CD8-positive, alpha-beta memory T cell (primary cell): ENCODE measurements around the gene DIP2A. TPM values are rescaled to one million over a fixed set of nuclear protein-coding genes. Genes with fewer than 3 reads are reported as not detected.
"Not testable (repeated sequence)": the region's sequence is repeated elsewhere in the genome, so short reads cannot be mapped to it uniquely, and the experiment has no call there.

Source experiments
- CTCF ChIA-PET: fragments of 350-600 bp; sonication (Branson Sonifier 250); formaldehyde crosslinking; loops from one replicate; lab custom pipeline; 2021; ENCODE audit warnings: antibody characterized with exemption; lab: Charles Lee
- POLR2A ChIA-PET: fragments of 350-600 bp; sonication (Branson Sonifier 250); formaldehyde crosslinking; loops from one replicate; lab custom pipeline; 2021; ENCODE audit warnings: antibody characterized with exemption; lab: Charles Lee
- DNase-seq, 5 donors: peaks; one replicate each; pipeline versions ENCODE4 v3.0.0 to v3.0.0-alpha.2; 2020 to 2022; ENCODE audit warnings: mixed read lengths in 1 of 5
- H3K27ac ChIP-seq: one replicate; pipeline ENCODE4 v1.7.0; 2013; ENCODE audit warnings: low read depth, mild to moderate bottlenecking, low read length, moderate library complexity
- H3K27me3 ChIP-seq: 2 replicates; pipeline ENCODE4 v1.7.0; 2013; ENCODE audit warnings: low read length, mild to moderate bottlenecking; ENCODE audit not compliant: insufficient read depth, poor library complexity, severe bottlenecking
- H3K36me3 ChIP-seq: 2 replicates; pipeline ENCODE4 v1.7.0; 2013; ENCODE audit warnings: mild to moderate bottlenecking, low read length, moderate library complexity; ENCODE audit not compliant: insufficient read depth
- H3K4me1 ChIP-seq: 2 replicates; pipeline ENCODE4 v1.7.0; 2013; ENCODE audit warnings: mild to moderate bottlenecking, low read length, moderate library complexity; ENCODE audit not compliant: insufficient read depth
- H3K4me3 ChIP-seq: 2 replicates; pipeline ENCODE4 v1.7.0; 2013; ENCODE audit warnings: mild to moderate bottlenecking, low read length
- H3K9me3 ChIP-seq: 2 replicates; pipeline ENCODE4 v1.7.0; 2013; ENCODE audit warnings: mild to moderate bottlenecking, low read length
- H3K27ac Mint-ChIP-seq, 8 donors: one replicate each; pipeline ENCODE4 v1.8.0; 2020 to 2021; ENCODE audit warnings: mixed read lengths in 8 of 8, mild to moderate bottlenecking in 6 of 8, inconsistent platforms in 3 of 8, moderate library complexity in 3 of 8
- H3K27me3 Mint-ChIP-seq, 2 donors: one replicate each; pipeline ENCODE4 v1.8.0; 2020 to 2021; ENCODE audit warnings: mixed read lengths in 2 of 2, mild to moderate bottlenecking in 1 of 2, moderate library complexity in 1 of 2
- H3K36me3 Mint-ChIP-seq, 3 donors: one replicate each; pipeline ENCODE4 v1.8.0; 2020 to 2021; ENCODE audit warnings: mixed read lengths in 3 of 3, inconsistent platforms in 1 of 3, mild to moderate bottlenecking in 1 of 3
- H3K4me1 Mint-ChIP-seq, 3 donors: one replicate each; pipeline ENCODE4 v1.8.0; 2020 to 2021; ENCODE audit warnings: mixed read lengths in 3 of 3, inconsistent platforms in 1 of 3, mild to moderate bottlenecking in 1 of 3
- H3K4me3 Mint-ChIP-seq, 7 donors: one replicate each; pipeline ENCODE4 v1.8.0; 2020 to 2021; ENCODE audit warnings: mixed read lengths in 7 of 7, mild to moderate bottlenecking in 6 of 7, moderate library complexity in 4 of 7, inconsistent platforms in 2 of 7
- H3K9me3 Mint-ChIP-seq, 5 donors: one replicate each; pipeline ENCODE4 v1.8.0; 2020 to 2022; ENCODE audit warnings: mixed read lengths in 5 of 5, mild to moderate bottlenecking in 3 of 5, moderate library complexity in 2 of 5, inconsistent platforms in 1 of 5
- polyA plus RNA-seq: library from polyadenylated mRNA; unstranded; fragments of 300-500 nt; fragmentation: Illumina TruSeq; gene quantifications from one replicate; pipeline ENCODE4 v1.2.3, GENCODE V29; 2021
- total RNA-seq, 2 experiments: library from RNA; stranded (reverse); gene quantifications; one replicate each; pipeline ENCODE4 v1.2.3, GENCODE V29; 2021

DIP2A gene
- total and polyA plus RNA-seq, 3 experiments from 2014 or later = 29.7 to 32.6 (median 29.9) TPM

DNA sequence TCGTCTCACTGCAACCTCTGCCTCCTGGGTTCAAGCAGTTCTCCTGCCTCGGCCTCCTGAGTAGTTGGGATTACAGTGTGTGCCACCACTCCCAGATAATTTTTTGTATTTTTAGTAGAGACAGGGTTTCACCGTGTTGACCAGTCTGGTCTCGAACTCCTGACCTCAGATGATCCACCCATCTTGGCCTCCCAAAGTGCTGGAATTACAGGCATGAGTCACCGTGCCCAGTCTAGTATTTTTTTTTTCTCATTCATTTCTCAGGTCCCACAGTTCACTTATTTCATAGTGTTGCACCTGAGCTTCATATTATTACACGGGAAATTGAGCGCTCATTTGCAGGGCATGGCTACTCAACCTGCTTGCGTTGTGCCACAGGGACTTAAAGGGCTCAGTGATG lies 68.7 kb downstream of the DIP2A start:
- H3K9me3 Mint-ChIP-seq, POLR2A ChIA-PET, H3K4me3 ChIP-seq, H3K27me3 Mint-ChIP-seq, DNase-seq, H3K9me3 ChIP-seq, H3K4me3 Mint-ChIP-seq, H3K36me3 ChIP-seq, CTCF ChIA-PET, H3K27me3 ChIP-seq, H3K27ac ChIP-seq: not testable (repeated sequence)
- H3K4me1 ChIP-seq = peaks cover 28% of the 10 kb centered on the region
- peaks cover 6 to 57% (median 18%) of the 10 kb centered on the region in 3 donors for H3K36me3 Mint-ChIP-seq
- H3K4me1 Mint-ChIP-seq = peaks cover 31 to 39% (median 33%) of the 10 kb centered on the region in 3 donors
- H3K27ac Mint-ChIP-seq = peak overlapping the region in 6 of 8 donors; percentile 23 to 83 (median 56)

DNA sequence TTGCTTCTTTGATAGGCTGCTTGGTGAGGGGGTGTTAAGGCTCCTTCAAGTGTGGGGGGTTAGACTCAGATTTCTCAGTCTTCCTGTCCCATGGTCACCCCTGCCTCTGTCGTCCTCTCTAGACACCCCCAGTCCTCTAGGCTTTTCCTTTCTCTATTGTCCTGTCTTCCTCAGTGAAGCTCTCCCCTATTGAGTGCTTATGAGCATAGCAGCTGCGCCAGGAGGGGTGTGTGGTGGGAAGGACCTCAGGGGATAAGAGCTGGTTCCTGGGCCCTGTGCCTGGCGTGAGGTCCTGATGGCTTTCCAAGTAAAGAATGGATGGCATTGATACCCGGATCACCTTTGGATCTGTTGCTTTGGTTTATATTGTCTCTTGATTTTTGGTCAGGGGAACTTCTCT lies 69.1 kb downstream of the DIP2A start:
- Histone ChIP-seq H3K9me3 (no peaks in the 10 kb centered on the region), H3K36me3 (no peaks in the 10 kb centered on the region), H3K27me3 (no peaks in the 10 kb centered on the region), H3K4me3 (no peak overlapping the region), H3K27ac (no peak overlapping the region), H3K4me1 (peaks cover 31% of the 10 kb centered on the region)
- ChIA-PET CTCF (no interaction called here), POLR2A (interaction anchor here (0.6 kb wide), 1 partner anchor 139 kb away, joined by 9 read pairs; no protein-coding TSS in a partner anchor)
- Mint-ChIP-seq H3K36me3 (peaks cover 6 to 59% (median 18%) of the 10 kb centered on the region in 3 donors), H3K27me3 (no peaks in the 10 kb centered on the region), H3K27ac (peak overlapping the region in 7 of 8 donors; percentile 33 to 83 (median 60)), H3K4me1 (peaks cover 31 to 42% (median 33%) of the 10 kb centered on the region in 3 donors), H3K9me3 (no peaks in the 10 kb centered on the region), H3K4me3 (no peak overlapping the region)
- DNase-seq = no peak

DNA sequence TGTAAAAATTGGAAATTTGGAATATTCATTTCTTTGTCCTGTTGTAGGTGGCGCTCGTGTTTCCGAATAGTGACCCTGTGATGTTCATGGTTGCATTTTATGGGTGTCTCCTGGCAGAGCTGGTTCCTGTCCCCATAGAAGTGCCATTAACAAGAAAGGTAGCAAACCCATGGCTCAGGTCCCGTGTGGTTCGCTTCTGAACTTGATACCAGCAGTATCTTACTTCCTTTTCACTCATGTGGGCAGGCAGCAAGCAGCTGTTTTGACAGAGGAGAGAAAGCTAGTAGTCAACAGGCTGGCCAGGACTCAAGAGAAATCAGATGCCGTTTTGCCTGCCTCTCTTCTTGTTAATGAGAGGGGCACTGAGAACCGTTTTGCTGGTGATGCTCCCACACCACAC lies 73.4 kb downstream of the DIP2A start:
- H3K4me3 ChIP-seq = no peak overlapping the region
- H3K27me3 ChIP-seq = no peaks in the 10 kb centered on the region
- POLR2A ChIA-PET = no interaction called here
- H3K27ac ChIP-seq = no peak overlapping the region
- Mint-ChIP-seq H3K27ac (peak overlapping the region; percentile 21 to 94 (median 80)), H3K27me3 (no peaks in the 10 kb centered on the region), H3K9me3 (no peaks in the 10 kb centered on the region), H3K4me1 (peaks cover 14 to 51% (median 16%) of the 10 kb centered on the region in 3 donors), H3K4me3 (peak overlapping the region in 3 of 7 donors; percentile 28 to 35 (median 33)), H3K36me3 (peaks cover 10 to 76% (median 24%) of the 10 kb centered on the region in 3 donors)
- peak in 2 of 5 donors; percentile 56 to 63 for DNase-seq
- CTCF ChIA-PET = interaction anchor here (0.9 to 1.6 kb wide), 4 partner anchors 20 to 107 kb away, joined by 3 to 5 read pairs (median 3); no protein-coding TSS in a partner anchor
- H3K9me3 ChIP-seq = no peaks in the 10 kb centered on the region
- peaks cover 15% of the 10 kb centered on the region for H3K36me3 ChIP-seq
- H3K4me1 ChIP-seq = peaks cover 25% of the 10 kb centered on the region

GRCh38 chr21:46537026-46537425 lies 78.3 kb downstream of the DIP2A start:
- Mint-ChIP-seq H3K36me3 (peaks cover 9 to 87% (median 25%) of the 10 kb centered on the region in 3 donors), H3K4me1 (peaks cover 3 to 65% (median 5%) of the 10 kb centered on the region in 3 donors), H3K27me3 (no peaks in the 10 kb centered on the region), H3K9me3 (no peaks in the 10 kb centered on the region), H3K4me3 (peak overlapping the region in 1 of 7 donors; percentile 44), H3K27ac (peak overlapping the region in 7 of 8 donors; percentile 25 to 96 (median 80))
- no peak for DNase-seq
- peaks cover 50% of the 10 kb centered on the region for H3K4me1 ChIP-seq
- no peaks in the 10 kb centered on the region for H3K9me3 ChIP-seq
- no peak overlapping the region for H3K27ac ChIP-seq
- ChIA-PET POLR2A (no interaction called here), CTCF (interaction anchor here (1.1 kb wide), 1 partner anchor 15 kb away, joined by 3 read pairs; no protein-coding TSS in a partner anchor)
- no peak overlapping the region for H3K4me3 ChIP-seq
- H3K27me3 ChIP-seq = no peaks in the 10 kb centered on the region
- peaks cover 37% of the 10 kb centered on the region for H3K36me3 ChIP-seq

GRCh38 chr21:46538262-46538661 lies 79.6 kb downstream of the DIP2A start:
- peaks cover 41% of the 10 kb centered on the region for H3K36me3 ChIP-seq
- ChIA-PET POLR2A (no interaction called here), CTCF (interaction anchor here (1.1 kb wide), 1 partner anchor 13 kb away, joined by 3 read pairs; no protein-coding TSS in a partner anchor)
- Mint-ChIP-seq H3K36me3 (peaks cover 9 to 89% (median 28%) of the 10 kb centered on the region in 3 donors), H3K27me3 (no peaks in the 10 kb centered on the region), H3K27ac (peak overlapping the region in 5 of 8 donors; percentile 38 to 95 (median 83)), H3K9me3 (no peaks in the 10 kb centered on the region), H3K4me3 (peak overlapping the region in 2 of 7 donors; percentile 8 to 37), H3K4me1 (peaks cover 0 to 58% (median 3%) of the 10 kb centered on the region in 3 donors)
- no peaks in the 10 kb centered on the region for H3K9me3 ChIP-seq
- peaks cover 53% of the 10 kb centered on the region for H3K4me1 ChIP-seq
- no peak for DNase-seq
- no peak overlapping the region for H3K4me3 ChIP-seq
- H3K27me3 ChIP-seq = no peaks in the 10 kb centered on the region
- H3K27ac ChIP-seq = no peak overlapping the region

DNA sequence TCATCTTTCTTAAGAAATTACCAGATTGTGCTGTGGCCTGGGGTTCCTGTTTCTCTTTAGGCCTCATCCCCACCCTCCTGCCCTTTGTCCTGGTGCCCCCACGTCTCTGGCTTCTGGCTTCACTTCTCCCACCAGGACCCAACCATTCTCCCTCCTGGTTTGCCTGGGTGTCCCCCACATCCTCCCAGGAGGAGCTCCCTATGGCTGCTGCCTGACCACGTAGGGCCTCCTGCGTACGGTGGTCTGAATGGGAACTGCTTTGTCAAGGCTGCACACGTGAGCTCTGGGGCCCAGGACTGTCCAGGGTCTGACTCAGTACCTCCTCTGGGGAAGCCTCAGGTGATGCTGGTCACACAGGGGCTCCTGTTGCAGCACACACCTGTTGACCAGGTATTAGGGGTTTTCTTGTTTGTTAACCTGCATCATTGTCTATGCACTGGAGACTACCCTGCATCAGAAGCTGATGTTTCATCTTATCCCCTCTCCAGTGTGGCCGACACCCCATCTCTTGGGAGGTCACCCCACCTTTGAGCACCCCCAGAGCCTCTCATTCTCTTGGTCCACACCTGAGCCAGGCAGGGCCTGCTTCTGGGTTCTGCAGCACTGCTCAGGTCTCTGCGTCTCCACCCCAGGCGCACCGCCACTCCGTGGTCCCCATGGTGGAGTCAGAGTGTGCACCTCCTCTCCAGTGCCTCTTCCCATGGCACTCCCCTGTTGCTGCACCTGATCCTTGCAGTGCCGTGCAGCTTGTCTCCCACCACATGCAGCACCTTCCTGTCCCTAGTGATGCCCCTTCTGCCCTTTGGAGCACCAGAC lies 80.4 kb downstream of the DIP2A start:
- ChIA-PET POLR2A (no interaction called here), CTCF (interaction anchor here (1.1 kb wide), 1 partner anchor 22 kb away, joined by 3 read pairs; no protein-coding TSS in a partner anchor)
- H3K36me3 ChIP-seq = peaks cover 42% of the 10 kb centered on the region
- H3K4me1 ChIP-seq = peaks cover 61% of the 10 kb centered on the region
- no peaks in the 10 kb centered on the region for H3K27me3 ChIP-seq
- no peak overlapping the region for H3K27ac ChIP-seq
- H3K9me3 Mint-ChIP-seq = no peaks in the 10 kb centered on the region
- no peaks in the 10 kb centered on the region for H3K27me3 Mint-ChIP-seq
- peaks cover 3 to 57% (median 6%) of the 10 kb centered on the region in 3 donors for H3K4me1 Mint-ChIP-seq
- H3K4me3 ChIP-seq = no peak overlapping the region
- H3K9me3 ChIP-seq = no peaks in the 10 kb centered on the region
- DNase-seq = no peak
- H3K4me3 Mint-ChIP-seq = peak overlapping the region in 2 of 7 donors; percentile 73 to 79
- peaks cover 12 to 89% (median 26%) of the 10 kb centered on the region in 3 donors for H3K36me3 Mint-ChIP-seq
- H3K27ac Mint-ChIP-seq = peak overlapping the region in 7 of 8 donors; percentile 29 to 86 (median 83)

- no peaks in the 10 kb centered on the region for H3K9me3 Mint-ChIP-seq
- H3K27ac ChIP-seq = no peak overlapping the region
- POLR2A ChIA-PET = no interaction called here
- CTCF ChIA-PET = interaction anchor here (1.1 kb wide), 1 partner anchor 23 kb away, joined by 3 read pairs; no protein-coding TSS in a partner anchor
- H3K27ac Mint-ChIP-seq = peak overlapping the region in 7 of 8 donors; percentile 17 to 93 (median 83)
- H3K36me3 Mint-ChIP-seq = peaks cover 12 to 90% (median 34%) of the 10 kb centered on the region in 3 donors
- H3K4me3 Mint-ChIP-seq = peak overlapping the region in 4 of 7 donors; percentile 11 to 79 (median 72)
- peaks cover 33% of the 10 kb centered on the region for H3K36me3 ChIP-seq
- peaks cover 72% of the 10 kb centered on the region for H3K4me1 ChIP-seq
- H3K27me3 Mint-ChIP-seq = no peaks in the 10 kb centered on the region
- peak in 1 of 5 donors; percentile 61 for DNase-seq
- H3K9me3 ChIP-seq = no peaks in the 10 kb centered on the region
- H3K4me3 ChIP-seq = no peak overlapping the region
- H3K4me1 Mint-ChIP-seq = peaks cover 3 to 64% (median 11%) of the 10 kb centered on the region in 3 donors
- no peaks in the 10 kb centered on the region for H3K27me3 ChIP-seq
These were observed 81.5 kb downstream of the DIP2A start for GRCh38 chr21:46540087-46540710.
